GM19328 (cell line): Measurements from ENCODE around the gene MPLKIP.
A peak's percentile ranks its signal among the peaks of the same experiment; 100 is the strongest.
"Not testable (repeated sequence)": the region's sequence is repeated elsewhere in the genome, so short reads cannot be mapped to it uniquely, and the experiment has no call there.

Source experiments
- ATAC-seq: cut with Tn5 transposase; IDR thresholded peaks from one replicate; pipeline ENCODE4 v1.9.1; 2021; ENCODE audit warnings: mild to moderate bottlenecking, moderate library complexity; ENCODE audit not compliant: unreplicated experiment

The MPLKIP gene

GRCh38 chr7:40133561-40134427 is 628 bp downstream of the MPLKIP start:
- ATAC-seq, result peak; percentile 46

- no peak for ATAC-seq
Measured at GRCh38 chr7:40122940-40123254, 11.5 kb downstream of the MPLKIP start.

GRCh38 chr7:40122100-40122939 is 12.1 kb downstream of the MPLKIP start:
- not testable (repeated sequence) for ATAC-seq

- no peak for ATAC-seq
Measured at GRCh38 chr7:40120020-40120419, 14.4 kb downstream of the MPLKIP start.

- ATAC-seq, result not testable (repeated sequence)
Measured at GRCh38 chr7:40118201-40118600, 16.2 kb downstream of the MPLKIP start.

- ATAC-seq, result not testable (repeated sequence)
Measured at GRCh38 chr7:40117199-40117598, 17.2 kb downstream of the MPLKIP start.

GRCh38 chr7:40115936-40116335 is 18.5 kb downstream of the MPLKIP start:
- no peak for ATAC-seq

- no peak for ATAC-seq
Measured at GRCh38 chr7:40105879-40106473, 28.4 kb downstream of the MPLKIP start.

- ATAC-seq, result no peak
Measured at GRCh38 chr7:40102897-40103296, 31.5 kb downstream of the MPLKIP start.

GRCh38 chr7:40101201-40101600 is 33.2 kb downstream of the MPLKIP start:
- no peak for ATAC-seq

- ATAC-seq, result no peak
Measured at GRCh38 chr7:40099837-40100236, 34.6 kb downstream of the MPLKIP start.

- ATAC-seq, result no peak
Measured at GRCh38 chr7:40098810-40099209, 35.6 kb downstream of the MPLKIP start.

- ATAC-seq, result no peak
Measured at GRCh38 chr7:40097728-40098127, 36.7 kb downstream of the MPLKIP start.

- no peak for ATAC-seq
Measured at GRCh38 chr7:40095695-40096327, 38.6 kb downstream of the MPLKIP start.

- no peak for ATAC-seq
Measured at GRCh38 chr7:40095230-40095629, 39.2 kb downstream of the MPLKIP start.

- no peak for ATAC-seq
Measured at GRCh38 chr7:40093631-40094350, 40.6 kb downstream of the MPLKIP start.

GRCh38 chr7:40092182-40092581 is 42.2 kb downstream of the MPLKIP start:
- ATAC-seq, result no peak

GRCh38 chr7:40077849-40078248 is 56.6 kb downstream of the MPLKIP start:
- ATAC-seq, result no peak
